NCI-H226 (cell line): ENCODE measurements around the gene AKT3.
A peak's percentile ranks its signal among the peaks of the same experiment; 100 is the strongest.

ENCODE experiments used
- DNase-seq: peaks from one replicate; pipeline ENCODE4 v3.0.0-alpha.2; 2015

AKT3 gene

GRCh38 chr1:243730487-243731150 is 119.4 kb downstream of the AKT3 start:
- no peak for DNase-seq

- DNase-seq, result no peak
Measured at GRCh38 chr1:243729956-243730355, 120.1 kb downstream of the AKT3 start.

GRCh38 chr1:243727503-243728203 is 122.4 kb downstream of the AKT3 start:
- no peak for DNase-seq

- no peak for DNase-seq
Measured at GRCh38 chr1:243726806-243727502, 123.1 kb downstream of the AKT3 start.

- no peak for DNase-seq
Measured at GRCh38 chr1:243725846-243726245, 124.2 kb downstream of the AKT3 start.

- DNase-seq, result no peak
Measured at GRCh38 chr1:243725075-243725474, 125.0 kb downstream of the AKT3 start.

GRCh38 chr1:243723458-243724043 is 126.5 kb downstream of the AKT3 start:
- DNase-seq, result peak; percentile 93

GRCh38 chr1:243723050-243723449 is 127.0 kb downstream of the AKT3 start:
- DNase-seq, result peak; percentile 27

- DNase-seq, result no peak
Measured at GRCh38 chr1:243719476-243719875, 130.6 kb downstream of the AKT3 start.

GRCh38 chr1:243718893-243719292 is 131.2 kb downstream of the AKT3 start:
- DNase-seq, result peak; percentile 93

- DNase-seq, result no peak
Measured at GRCh38 chr1:243718022-243718421, 132.0 kb downstream of the AKT3 start.

- peak; percentile 29 for DNase-seq
Measured at GRCh38 chr1:243716906-243717305, 133.1 kb downstream of the AKT3 start.

GRCh38 chr1:243715285-243715684 is 134.8 kb downstream of the AKT3 start:
- no peak for DNase-seq

GRCh38 chr1:243713470-243714186 is 136.4 kb downstream of the AKT3 start:
- DNase-seq, result no peak

GRCh38 chr1:243712941-243713340 is 137.1 kb downstream of the AKT3 start:
- DNase-seq, result no peak

GRCh38 chr1:243712242-243712641 is 137.8 kb downstream of the AKT3 start:
- DNase-seq, result no peak

- no peak for DNase-seq
Measured at GRCh38 chr1:243710467-243710866, 139.6 kb downstream of the AKT3 start.

GRCh38 chr1:243708210-243708609 is 141.8 kb downstream of the AKT3 start:
- DNase-seq, result no peak

GRCh38 chr1:243706563-243706962 is 143.5 kb downstream of the AKT3 start:
- DNase-seq, result no peak

GRCh38 chr1:243705585-243705984 is 144.5 kb downstream of the AKT3 start:
- DNase-seq, result no peak

- no peak for DNase-seq
Measured at GRCh38 chr1:243701872-243702271, 148.2 kb downstream of the AKT3 start.

- DNase-seq, result no peak
Measured at GRCh38 chr1:243693800-243694199, 156.2 kb downstream of the AKT3 start.

GRCh38 chr1:243686159-243686558 is 163.9 kb downstream of the AKT3 start:
- no peak for DNase-seq
